Skin epidermis (tissue), 12 donors: ENCODE data around the gene C6orf47.

Experiments used
- H3K27ac ChIP-seq, 21 experiments: fragments of 200-600 bp; sonication (generic) in 11 of 21; one replicate each; pipeline ENCODE4 v1.5.0; 2020; ENCODE audit warnings: mild to moderate bottlenecking in 3 of 21, inconsistent platforms in 2 of 21, moderate library complexity in 2 of 21
- H3K4me3 ChIP-seq, 7 experiments: fragments of 200-600 bp; sonication (generic) in 2 of 7; one replicate each; pipeline ENCODE4 v1.5.0; 2020; ENCODE audit warnings: inconsistent platforms in 2 of 7, mild to moderate bottlenecking in 2 of 7, moderate library complexity in 1 of 7

Gene C6orf47

DNA sequence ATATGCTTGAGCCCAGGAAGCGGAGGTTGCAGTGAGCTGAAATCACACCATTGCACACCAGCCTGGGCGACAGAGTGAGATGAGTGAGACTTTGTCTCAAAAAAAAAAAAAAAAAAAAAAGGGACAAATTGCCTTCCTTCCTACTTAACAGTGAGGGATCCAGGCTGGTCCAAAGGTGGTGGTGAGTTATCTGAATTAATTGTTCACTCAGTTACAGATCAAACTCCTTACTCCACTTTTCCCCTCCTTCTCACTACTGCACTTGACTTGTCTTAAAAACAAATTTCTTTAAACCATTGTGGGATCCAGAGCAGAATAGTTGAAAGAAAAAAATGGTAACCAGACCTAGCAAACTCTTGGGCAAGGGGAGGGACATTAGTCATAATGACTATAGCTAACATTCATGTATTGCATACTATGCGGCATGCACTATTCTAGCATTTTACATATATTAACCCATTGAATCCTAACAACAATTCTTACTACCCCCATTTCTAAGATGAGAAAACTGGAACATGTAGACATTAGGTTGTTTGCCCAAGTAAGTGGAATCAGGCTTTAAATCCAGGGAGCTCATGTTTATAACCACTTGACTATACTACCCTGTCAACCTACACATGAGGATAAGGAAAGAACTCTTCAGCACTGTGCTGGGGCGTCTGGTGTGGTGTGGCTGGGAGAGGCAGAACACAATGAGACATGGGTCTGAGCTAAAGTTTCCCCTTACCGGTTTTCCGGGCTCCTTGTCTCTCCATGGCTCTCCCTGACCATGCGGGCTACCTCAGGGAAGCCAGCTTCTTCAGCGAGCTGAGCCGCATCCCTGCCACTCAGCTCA lies 2.8 kb upstream of the C6orf47 start:
- H3K27ac ChIP-seq: peak overlapping the region in 20 of 21 experiments; percentile 34 to 98 (median 93)
- peak overlapping the region; percentile 78 to 95 (median 87) for H3K4me3 ChIP-seq

DNA sequence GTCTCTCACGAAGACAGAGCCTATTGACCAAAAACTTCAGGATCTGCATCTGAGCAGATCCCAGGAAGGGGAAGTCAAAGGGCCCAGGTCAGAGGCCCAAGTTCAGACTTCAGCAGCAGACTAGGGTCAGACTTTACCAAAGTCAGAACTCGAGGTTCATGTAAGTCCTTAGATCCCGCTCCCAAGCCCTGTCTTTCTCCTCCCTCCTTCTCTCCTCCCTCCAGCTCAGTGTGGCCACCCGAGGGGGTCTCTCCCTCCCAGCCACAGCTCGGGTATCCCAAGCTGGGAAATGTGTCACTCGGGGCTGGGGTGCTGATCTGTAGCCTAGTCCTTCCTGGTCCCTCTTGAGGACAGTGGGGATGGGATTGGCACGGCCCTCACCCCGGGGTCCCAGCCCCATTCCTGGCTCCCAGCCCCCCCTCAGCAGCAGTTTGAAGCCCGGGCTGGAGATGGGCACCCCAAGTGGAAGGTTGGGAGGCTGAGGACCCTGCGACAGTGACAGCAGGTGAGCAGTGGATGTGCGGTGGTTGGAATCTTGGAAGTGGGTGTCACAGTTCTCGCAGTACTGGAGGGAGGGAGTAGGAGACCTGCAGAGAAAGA lies 1.6 kb upstream of the C6orf47 start:
- no peak overlapping the region for H3K4me3 ChIP-seq
- peak overlapping the region in 5 of 21 experiments; percentile 7 to 35 (median 23) for H3K27ac ChIP-seq

DNA sequence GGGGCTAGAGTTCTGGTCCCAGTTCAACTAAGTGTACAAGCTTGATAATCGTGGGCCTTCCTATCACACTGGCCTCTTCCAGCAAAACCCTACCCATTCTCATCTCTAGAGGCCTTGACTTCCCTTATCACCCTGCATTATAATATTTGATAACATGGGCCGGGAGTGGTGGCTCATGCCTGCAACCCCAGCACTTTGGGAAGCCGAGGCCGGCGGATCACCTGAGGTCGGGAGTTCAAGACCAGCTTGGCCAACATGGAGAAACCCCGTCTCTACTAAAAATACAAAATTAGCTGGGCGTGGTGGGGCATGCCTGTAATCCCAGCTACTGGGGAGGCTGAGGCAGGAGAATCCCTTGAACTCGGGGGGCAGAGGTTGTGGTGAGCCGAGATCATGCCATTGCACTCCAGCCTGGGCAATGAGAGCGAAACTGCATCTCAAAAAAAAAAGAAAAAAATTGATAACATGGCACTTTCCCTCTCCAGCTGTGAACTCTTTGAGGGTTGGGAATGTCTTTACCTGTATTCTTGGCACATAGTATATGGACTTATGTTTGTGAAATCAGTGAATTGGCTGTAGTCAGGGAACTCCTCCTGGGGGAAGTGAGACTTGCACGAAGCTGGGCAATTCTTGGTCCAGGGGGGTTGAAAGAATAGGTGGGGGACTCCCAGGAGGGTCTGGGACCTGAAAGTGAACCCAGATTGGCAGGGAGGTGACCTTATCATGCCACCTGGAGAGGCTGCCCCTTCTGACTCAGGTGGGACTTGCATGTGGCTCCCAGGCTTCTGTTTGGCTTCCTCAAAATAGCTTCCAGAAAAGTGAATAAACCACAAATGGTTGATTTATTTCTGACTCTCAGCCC lies 915 bp upstream of the C6orf47 start:
- Histone ChIP-seq H3K4me3 (peak overlapping the region in 5 of 7 experiments; percentile 67 to 87 (median 79)), H3K27ac (peak overlapping the region in 19 of 21 experiments; percentile 74 to 95 (median 88))

DNA sequence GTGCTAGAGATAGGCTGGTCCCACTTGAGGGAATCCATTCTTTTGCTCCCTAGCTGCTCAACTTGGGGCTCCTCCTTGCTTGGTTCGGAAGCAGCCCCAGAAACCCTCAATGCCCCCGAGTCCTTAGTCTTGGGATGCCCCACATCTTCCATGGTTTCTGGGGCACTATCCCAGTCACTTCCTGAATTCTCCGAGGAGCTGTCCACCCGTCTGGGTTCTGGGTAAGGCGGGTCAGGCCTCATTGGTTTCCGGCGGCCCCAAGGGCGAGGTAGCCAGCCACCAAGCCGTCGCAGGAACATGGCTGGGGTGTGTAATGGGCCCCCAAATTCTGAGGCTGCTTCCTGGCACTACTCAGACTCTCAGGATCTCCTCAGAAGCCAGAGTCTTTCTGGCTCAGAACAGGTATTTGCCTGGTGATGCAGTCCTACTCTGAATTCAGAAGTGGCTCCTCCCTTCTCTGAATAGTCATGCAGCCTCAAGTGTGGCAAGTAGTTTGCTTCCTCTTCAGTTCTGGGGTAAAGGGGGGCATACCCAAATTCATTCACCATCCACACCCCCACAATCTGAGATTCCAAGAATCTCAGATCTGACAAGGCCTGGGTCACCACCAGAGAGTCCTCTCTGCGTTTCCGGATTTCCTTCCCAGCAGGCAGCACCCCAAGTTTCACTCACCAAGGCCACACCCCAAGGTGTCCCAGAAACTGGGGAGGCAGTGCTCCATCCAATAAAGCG lies 763 bp downstream of the C6orf47 start:
- H3K27ac ChIP-seq: peak overlapping the region in 20 of 21 experiments; percentile 74 to 95 (median 88)
- peak overlapping the region; percentile 51 to 87 (median 78) for H3K4me3 ChIP-seq

DNA sequence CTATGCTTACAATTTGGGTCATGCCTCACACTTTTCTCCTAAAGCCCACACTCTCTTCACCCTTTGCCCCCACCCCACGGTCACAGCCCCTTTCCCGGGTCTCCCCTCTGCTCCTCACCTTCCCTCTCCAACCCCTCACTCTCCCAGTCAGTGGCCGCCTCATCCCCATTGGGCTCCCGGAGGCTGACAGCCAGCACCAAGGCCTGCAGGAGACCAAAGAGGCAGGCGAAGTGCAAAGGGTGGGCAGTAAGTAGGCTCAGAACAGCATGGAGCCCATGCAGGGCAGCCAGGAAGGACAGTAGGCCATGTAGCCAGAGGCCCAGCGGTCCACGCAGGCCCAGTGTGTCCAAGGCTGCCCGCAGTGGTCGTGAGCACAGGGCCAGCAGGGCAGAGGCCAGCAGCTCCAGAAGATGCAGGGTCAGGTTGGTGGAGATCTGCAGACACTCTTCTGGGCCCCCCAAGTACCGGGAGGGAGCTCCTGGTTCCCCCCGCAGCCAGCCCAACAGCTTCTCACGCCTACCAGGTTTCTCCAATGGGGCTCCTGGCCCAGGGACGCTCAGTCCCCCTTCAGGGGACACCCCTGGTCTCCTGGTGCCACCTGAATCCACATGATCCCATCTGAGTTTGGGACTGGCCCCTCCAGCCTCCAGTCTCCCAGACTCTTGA lies 1.5 kb downstream of the C6orf47 start:
- Histone ChIP-seq H3K4me3 (peak overlapping the region; percentile 51 to 87 (median 78)), H3K27ac (peak overlapping the region in 18 of 21 experiments; percentile 74 to 95 (median 88))

DNA sequence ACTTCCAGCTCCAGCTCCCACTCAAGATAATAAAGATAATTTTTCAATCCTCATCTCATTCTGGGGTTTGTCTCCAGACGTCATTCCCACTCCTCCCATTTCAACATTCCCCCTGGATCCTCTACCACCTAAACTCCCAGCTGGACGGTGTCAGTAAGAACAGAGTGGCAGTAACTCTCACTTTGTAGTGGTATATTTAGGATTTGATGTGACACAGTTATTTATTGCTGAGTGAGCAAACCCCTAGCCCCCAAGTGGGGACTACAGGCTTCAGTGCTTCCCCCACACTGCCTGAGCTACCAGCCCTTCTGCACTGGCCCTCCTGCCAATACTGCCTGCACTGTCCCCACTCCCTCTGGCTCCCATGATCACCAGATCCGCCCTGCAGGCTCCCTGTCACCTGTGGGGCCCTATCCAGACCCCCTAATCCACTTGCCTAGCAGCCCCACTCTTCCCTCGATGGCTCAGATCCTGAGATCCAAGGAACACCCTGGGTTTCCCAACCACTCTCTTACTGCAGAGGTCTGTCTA lies 2.4 kb downstream of the C6orf47 start:
- H3K4me3 ChIP-seq: no peak overlapping the region
- peak overlapping the region in 2 of 21 experiments; percentile 40 to 45 for H3K27ac ChIP-seq

DNA sequence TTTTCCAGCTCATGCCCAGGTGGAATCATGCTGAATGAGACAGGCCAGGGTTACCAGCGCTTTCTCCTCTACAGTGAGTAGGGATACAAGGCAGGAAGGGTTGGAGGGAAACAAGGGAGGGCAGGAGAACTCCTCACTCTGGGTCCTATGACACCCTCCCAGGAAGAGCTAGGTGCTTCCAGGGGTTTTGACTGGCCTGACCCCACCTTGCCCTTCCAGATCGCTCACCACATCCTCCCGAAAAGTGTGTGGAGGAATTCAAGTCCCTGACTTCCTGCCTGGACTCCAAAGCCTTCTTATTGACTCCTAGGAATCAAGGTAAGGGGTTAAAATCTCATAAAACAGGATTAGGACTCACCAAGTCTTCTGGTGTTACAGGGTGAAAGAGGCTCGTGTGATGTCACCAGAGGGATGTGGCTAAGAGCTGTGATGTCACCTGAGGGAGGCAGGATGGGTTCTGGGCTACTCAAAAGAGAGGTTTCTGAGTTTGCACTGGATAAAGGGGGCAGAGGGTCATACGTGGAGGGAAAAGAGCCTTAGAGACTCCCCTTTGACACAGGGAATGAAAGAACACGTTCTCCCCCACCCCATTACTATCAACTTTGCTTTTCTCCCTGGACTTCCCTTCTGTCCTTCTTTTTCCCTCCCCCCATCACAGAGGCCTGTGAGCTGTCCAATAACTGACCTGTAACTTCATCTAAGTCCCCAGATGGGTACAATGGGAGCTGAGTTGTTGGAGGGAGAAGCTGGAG lies 3.0 kb downstream of the C6orf47 start:
- peak overlapping the region in 1 of 21 experiments; percentile 45 for H3K27ac ChIP-seq
- no peak overlapping the region for H3K4me3 ChIP-seq

DNA sequence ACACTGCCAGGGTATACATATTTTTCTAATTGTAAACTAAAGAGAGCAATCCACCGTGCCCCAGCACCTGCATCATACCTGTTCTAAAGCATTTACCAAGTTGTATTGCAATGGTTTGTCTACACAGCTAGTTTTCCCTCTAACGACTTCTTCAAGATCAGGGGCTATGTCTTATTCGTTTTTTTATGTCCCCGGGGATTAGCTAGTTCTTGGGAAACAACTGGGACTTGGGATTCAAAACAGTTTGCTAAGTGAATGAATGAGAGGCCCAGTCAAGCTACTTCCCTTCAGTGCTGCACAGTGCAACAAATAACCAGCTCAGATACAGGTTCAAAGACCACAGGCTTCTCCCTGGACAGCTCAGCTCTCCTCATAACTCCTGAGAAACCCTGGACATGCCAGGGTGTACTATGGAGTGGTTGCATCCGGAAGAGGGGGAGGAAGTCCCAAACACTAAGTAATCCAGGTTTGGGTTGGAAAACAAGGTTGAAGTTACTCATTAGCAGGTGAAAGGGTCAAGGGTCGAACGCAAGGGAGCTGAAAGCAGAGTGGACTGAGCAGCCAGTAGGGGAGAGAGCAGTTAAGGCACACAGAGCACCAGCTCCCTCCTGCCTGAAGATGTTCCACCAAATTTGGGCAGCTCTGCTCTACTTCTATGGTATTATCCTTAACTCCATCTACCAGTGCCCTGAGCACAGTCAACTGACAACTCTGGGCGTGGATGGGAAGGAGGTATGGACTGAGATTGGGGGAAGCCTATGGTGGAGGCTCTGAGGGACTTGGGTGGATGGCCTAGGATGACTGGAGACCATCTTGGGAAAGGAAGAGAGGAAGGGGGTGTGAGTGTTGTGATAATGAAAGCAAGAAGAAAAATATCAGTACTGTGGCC lies 5.0 kb downstream of the C6orf47 start, which contains the start of gene APOM:
Gene APOM (plus strand): TSS at position 546 of the 889 bp plus-strand sequence. CDS start 73 bp downstream, at position 619.
- Histone ChIP-seq H3K27ac (no peak within 1 kb of the TSS), H3K4me3 (no peak within 1 kb of the TSS)

DNA sequence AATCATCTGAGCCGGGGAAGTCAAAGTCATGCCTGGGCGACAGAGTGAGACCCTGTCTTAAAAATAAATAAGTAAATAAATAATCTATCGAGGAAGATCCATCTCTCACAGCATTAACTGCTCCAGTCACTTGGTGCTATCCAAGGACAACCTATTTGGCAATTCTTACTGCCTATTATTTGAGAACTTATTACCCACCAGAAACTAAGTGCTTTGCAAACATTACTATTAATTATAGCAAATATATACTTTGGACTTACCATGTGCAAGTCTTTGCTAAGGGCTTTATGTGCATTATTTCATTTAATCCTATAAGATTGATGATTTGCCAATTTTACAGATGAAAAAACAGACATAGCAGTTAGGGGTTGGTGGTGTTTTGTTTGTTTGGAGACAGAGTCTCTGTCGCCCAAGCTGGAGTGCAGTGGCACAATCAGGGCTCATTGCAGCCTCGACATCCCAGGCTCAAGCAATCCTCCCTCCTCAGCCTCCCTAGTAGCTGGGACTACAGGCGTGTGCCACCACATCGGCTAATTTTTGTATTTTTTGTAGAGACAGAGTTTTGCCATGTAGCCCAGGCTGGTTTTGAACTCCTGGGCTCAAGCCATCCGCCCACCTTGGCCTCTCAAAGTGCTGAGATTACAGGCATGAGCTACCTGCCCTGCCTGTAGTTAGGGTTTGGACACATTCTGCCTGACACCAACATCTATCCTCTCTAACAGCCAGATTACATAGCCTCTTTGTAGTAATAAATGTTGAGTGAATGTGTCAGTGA lies 5.8 kb downstream of the C6orf47 start:
- H3K27ac ChIP-seq: no peak overlapping the region

DNA sequence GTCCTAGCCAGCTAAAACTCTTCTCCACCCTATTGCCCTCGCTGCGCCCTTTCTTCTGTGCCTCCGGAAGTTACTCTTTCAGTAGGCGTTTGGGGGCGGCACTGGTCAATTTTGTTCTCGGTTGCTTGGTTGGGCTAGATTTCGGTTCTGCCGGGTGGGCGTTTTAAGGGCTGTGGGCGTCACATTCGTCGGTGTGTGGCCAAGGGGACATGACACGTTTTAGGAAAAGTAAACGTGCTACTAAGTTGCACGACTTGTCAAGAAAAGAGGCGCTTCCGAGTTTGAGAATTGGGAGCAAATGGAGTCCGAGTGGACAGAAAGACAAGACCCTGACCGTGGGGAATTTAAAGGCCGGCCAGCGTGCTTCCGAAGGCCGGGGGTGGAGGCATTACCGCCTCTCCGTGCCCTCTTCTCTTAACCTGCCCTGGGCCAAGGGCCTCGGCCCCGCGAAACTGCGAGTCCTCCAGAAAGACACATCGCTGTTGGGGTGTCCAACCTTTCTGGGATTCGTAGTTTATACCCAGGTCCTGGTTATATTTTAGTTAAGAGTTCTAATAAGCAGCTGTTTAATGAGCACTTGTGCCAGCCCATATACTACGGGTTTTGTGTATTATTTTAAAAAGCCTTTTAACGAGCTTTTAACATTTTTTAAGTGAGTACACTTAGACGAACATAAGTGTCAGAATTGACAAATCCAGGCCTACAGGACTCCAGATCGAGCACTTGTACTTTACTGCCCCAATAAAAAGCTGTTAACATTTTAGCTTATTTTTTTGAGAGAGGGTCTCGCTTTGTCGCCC lies 7.5 kb downstream of the C6orf47 start:
- peak overlapping the region; percentile 37 to 78 (median 60) for H3K4me3 ChIP-seq
- H3K27ac ChIP-seq: peak overlapping the region; percentile 81 to 99 (median 96)

More for the DNA sequence above, 5.8 kb downstream of the C6orf47 start:
- no peak overlapping the region for H3K4me3 ChIP-seq

DNA sequence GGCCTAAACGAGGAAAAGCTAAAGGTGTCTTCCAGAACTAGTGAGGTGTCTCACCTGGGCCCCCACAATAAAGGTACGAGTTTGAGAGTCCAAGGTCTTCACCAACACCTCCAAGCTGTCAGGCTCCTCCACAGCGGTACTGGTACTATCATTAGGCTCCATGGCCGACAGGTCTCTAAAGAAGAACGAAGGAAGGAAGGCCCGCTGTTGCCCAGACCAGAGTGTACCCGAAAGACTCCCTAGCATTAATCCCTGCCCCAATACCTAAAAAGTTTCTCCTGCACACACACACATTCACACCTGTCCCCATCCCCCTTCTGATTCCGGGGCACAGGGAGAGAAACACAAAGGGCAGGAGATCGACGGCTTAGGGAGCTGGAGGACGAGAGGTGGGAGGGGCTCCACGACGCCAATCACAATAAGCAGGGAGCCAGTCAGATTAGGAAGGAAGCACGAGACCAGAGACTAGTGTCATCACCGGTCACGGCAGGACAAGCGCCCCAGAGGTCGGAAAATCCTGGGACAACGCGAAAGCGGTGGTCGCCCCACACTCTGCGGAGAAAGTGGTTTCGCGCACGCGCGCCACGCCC lies 8.9 kb downstream of the C6orf47 start:
- Histone ChIP-seq H3K4me3 (peak overlapping the region; percentile 37 to 78 (median 60)), H3K27ac (peak overlapping the region; percentile 81 to 99 (median 96))

DNA sequence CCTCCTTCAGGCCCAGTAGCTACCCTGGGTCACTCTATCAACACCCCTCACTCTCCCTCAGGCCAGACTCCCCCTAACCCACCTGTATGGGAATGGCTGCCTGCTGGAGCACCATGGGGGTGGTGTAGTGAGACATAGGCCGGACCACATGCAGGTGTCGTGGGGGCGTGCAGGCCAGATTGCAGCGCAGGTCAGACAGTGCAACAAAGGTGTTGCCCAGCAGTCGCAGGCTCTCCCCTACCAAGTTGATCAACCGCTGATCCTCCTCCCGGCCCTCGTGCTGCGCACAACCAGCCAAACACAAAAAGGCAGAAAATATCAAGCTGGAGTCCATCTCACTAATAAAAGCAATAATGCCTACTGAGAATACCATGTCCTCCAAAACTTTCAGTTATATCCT lies 15.3 kb downstream of the C6orf47 start:
- Histone ChIP-seq H3K4me3 (no peak overlapping the region), H3K27ac (no peak overlapping the region)

DNA sequence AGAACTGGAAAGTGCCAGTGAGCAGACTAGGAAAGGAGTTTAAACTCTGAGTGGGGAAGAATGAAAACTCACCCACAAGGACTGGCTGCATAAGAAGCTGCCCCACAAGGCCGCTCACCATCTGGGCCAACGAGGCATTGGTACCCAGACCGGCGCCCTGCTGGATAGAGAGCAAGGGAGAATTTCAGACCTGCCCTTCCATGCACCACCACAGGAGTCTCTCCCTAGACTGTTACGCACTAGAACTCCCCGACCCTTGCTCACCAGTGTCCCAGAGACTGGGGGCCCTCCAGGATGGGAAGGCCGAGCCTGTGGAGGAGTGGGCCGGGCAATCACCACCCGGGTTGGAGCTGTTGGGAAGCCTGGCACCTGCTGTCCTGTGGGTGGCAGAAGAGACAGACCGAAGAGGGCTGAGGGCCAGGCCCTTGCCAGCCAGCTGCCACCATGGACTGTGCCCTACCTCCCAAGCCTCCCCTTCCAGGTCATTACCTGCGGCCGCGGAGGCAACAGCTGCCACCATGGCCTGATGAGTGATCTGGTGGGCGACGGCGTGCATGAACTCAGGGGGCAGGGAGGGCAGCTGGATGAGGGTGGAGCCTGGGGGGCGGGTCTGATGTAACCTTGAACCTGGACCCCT lies 16.6 kb downstream of the C6orf47 start:
- H3K27ac ChIP-seq: peak overlapping the region in 1 of 21 experiments; percentile 14
- no peak overlapping the region for H3K4me3 ChIP-seq
